Measurements from ENCODE around the gene FAM181A.

FAM181A gene

GRCh38 chr14:93949511-93950075 is 22.4 kb downstream of the FAM181A start:
- TF ChIP-seq CTCF (IDR thresholded peaks at IDR 0.05; ENCODE audit: low read depth, low read length, missing control alignments) = no peak
- no peak overlapping the region for H3K4me3 ChIP-seq (ENCODE audit: low read depth, low read length)
- DNase-seq (ENCODE audit: low read depth) = no peak

GRCh38 chr14:93950948-93951634 is 23.9 kb downstream of the FAM181A start:
- no peak overlapping the region for H3K4me3 ChIP-seq (ENCODE audit: low read depth, low read length)
- no peak for DNase-seq (ENCODE audit: low read depth)
- TF ChIP-seq CTCF (IDR thresholded peaks at IDR 0.05; ENCODE audit: low read depth, low read length, missing control alignments) = no peak

GRCh38 chr14:93951635-93952540 is 24.7 kb downstream of the FAM181A start:
- DNase-seq (ENCODE audit: low read depth) = no peak
- TF ChIP-seq CTCF (IDR thresholded peaks at IDR 0.05; ENCODE audit: low read depth, low read length, missing control alignments) = no peak
- H3K4me3 ChIP-seq (ENCODE audit: low read depth, low read length) = no peak overlapping the region

GRCh38 chr14:93952829-93953228 is 25.7 kb downstream of the FAM181A start:
- no peak for DNase-seq (ENCODE audit: low read depth)
- no peak for TF ChIP-seq CTCF (IDR thresholded peaks at IDR 0.05; ENCODE audit: low read depth, low read length, missing control alignments)
- H3K4me3 ChIP-seq (ENCODE audit: low read depth, low read length) = no peak overlapping the region

GRCh38 chr14:93953263-93953662 is 26.1 kb downstream of the FAM181A start:
- no peak for TF ChIP-seq CTCF (IDR thresholded peaks at IDR 0.05; ENCODE audit: low read depth, low read length, missing control alignments)
- H3K4me3 ChIP-seq (ENCODE audit: low read depth, low read length) = peak overlapping the region; percentile 57; the same call in 1 of the 2 replicates
- DNase-seq (ENCODE audit: low read depth) = no peak

- no peak for DNase-seq (ENCODE audit: low read depth)
- no peak for TF ChIP-seq CTCF (IDR thresholded peaks at IDR 0.05; ENCODE audit: low read depth, low read length, missing control alignments)
- peak overlapping the region; percentile 57 for H3K4me3 ChIP-seq (ENCODE audit: low read depth, low read length)
Measured at GRCh38 chr14:93953739-93954515, 26.8 kb downstream of the FAM181A start.

Data from GM12864 (cell line).